ENCODE measurements around the gene PTPN21. TPM values are rescaled to one million over a fixed set of nuclear protein-coding genes. Genes with fewer than 3 reads are reported as not detected.

PTPN21 gene
- total and polyA plus RNA-seq, 2 donors (not counting 3 experiments of a cell fraction or from before 2014, with no cell fraction given): 9.2 to 16.1 TPM

GRCh38 chr14:88452231-88452630 is 102.6 kb downstream of the PTPN21 start:
- Histone ChIP-seq H3K4me2 (ENCODE audit: insufficient read depth, low read length) (no peak overlapping the region), H4K20me1 (replicated peaks; ENCODE audit: control insufficient read depth, extremely low read depth, insufficient read depth, low read length) (no peaks in the 10 kb centered on the region), H2AFZ (ENCODE audit: low read depth, low read length) (no peak overlapping the region), H3K9me1 (replicated peaks; ENCODE audit: control insufficient read depth, extremely low read depth, insufficient read depth, low read length) (no peaks in the 10 kb centered on the region), H3K79me2 (ENCODE audit: control insufficient read depth, insufficient read depth, low read length) (no peaks in the 10 kb centered on the region), H3K9ac (replicated peaks; ENCODE audit: extremely low read depth, insufficient read depth, low read length) (no peak overlapping the region), H3K36me3 (ENCODE audit: control insufficient read depth in 2 of 2, extremely low read depth in 1 of 2, insufficient read depth in 2 of 2, low read length in 2 of 2) (no peaks in the 10 kb centered on the region), H3K4me3 (replicated peaks in 1 of 3; ENCODE audit: insufficient read depth in 1 of 3, low read depth in 1 of 3, low read length in 3 of 3) (no peak overlapping the region), H3K27ac (ENCODE audit: insufficient read depth, low read depth, low read length) (no peak overlapping the region), H3K27me3 (ENCODE audit: control insufficient read depth in 2 of 2, insufficient read depth in 2 of 2, low read length in 2 of 2) (no peaks in the 10 kb centered on the region), H3K9me3 (replicated peaks; ENCODE audit: control insufficient read depth, insufficient read depth, low read length) (no peaks in the 10 kb centered on the region), H3K4me1 (ENCODE audit: control insufficient read depth, extremely low read depth, insufficient read depth, low read length) (no peaks in the 10 kb centered on the region)
- no peak for FAIRE-seq
- BruUV-seq (replicated peaks): no TSS peak
- DNase-seq (ENCODE audit: low read depth, low spot score): no peak
- intact Hi-C loops (cut with micrococcal nuclease): no loop called here
- dilution Hi-C loops (cut with MboI; ENCODE audit: extremely low pct_ligation_motif_present, low sequenced_read_pairs): no loop called here
- TF ChIP-seq FOS (IDR thresholded peaks at IDR 0.05; ENCODE audit: borderline replicate concordance, insufficient read depth, low read length) (no peak), POLR2A (IDR thresholded peaks at IDR 0.05; ENCODE audit: low read depth, low read length) (no peak), JUN (IDR thresholded peaks at IDR 0.05; ENCODE audit: borderline replicate concordance, insufficient read depth, insufficient read length, low read depth) (no peak), MAX (IDR thresholded peaks at IDR 0.05; ENCODE audit: insufficient read depth, insufficient read length) (no peak), MYC (IDR thresholded peaks at IDR 0.05; ENCODE audit: low read depth, low read length) (no peak), GATA2 (IDR thresholded peaks at IDR 0.05; ENCODE audit: insufficient read depth, insufficient read length, low read depth, low read length) (no peak), CTCF (IDR thresholded peaks at IDR 0.05; ENCODE audit: extremely low read depth in 1 of 2, insufficient read depth in 1 of 2, low read depth in 1 of 2, low read length in 2 of 2) (no peak), POLR2AphosphoS5 (IDR thresholded peaks at IDR 0.05; ENCODE audit: insufficient read depth, low read depth, low read length) (no peak)
- CTCF ChIA-PET: interaction anchor here (1.5 kb wide), 1 partner anchor 12 kb away, joined by 4 read pairs; no protein-coding TSS in a partner anchor
- POLR2A ChIA-PET: no interaction called here

Data from endothelial cell of umbilical vein (primary cell).